NCI-H2107 treated with DMSO at 0.1 percent for 48 hours (cell line): ENCODE measurements around the gene LTBP3.
"Not testable (repeated sequence)": the region's sequence is repeated elsewhere in the genome, so short reads cannot be mapped to it uniquely, and the experiment has no call there.

Experiments
- DNase-seq: peaks from one replicate; lab custom pipeline; 2025; ENCODE audit not compliant: unreplicated experiment; lab: John Stamatoyannopoulos, UW

The LTBP3 gene

DNA sequence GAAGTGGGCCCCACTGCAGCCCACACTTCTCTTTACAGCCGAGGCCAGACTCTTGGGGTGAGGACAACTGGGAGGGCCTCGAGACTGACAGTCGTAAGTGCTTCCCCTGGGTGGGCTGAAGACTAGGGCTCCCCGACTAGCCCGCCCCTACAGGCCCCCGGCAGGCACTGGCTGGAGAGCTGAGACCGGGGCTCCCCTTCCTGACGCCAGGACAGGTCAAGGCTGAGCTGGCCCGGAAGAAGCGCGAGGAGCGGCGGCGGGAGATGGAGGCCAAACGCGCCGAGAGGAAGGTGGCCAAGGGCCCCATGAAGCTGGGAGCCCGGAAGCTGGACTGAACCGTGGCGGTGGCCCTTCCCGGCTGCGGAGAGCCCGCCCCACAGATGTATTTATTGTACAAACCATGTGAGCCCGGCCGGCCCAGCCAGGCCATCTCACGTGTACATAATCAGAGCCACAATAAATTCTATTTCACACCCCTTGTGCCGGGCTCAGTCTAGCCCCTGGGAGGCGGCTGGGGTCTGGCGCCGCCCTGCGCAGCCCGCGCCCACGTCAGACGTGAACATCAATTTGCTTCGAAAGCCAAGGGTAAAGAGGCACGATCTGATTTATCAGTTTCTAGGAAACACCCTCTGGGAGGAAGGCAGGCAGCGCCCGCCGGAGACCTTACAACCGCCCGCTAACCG, 19.8 kb downstream of the LTBP3 start:
- DNase-seq: no peak

DNA sequence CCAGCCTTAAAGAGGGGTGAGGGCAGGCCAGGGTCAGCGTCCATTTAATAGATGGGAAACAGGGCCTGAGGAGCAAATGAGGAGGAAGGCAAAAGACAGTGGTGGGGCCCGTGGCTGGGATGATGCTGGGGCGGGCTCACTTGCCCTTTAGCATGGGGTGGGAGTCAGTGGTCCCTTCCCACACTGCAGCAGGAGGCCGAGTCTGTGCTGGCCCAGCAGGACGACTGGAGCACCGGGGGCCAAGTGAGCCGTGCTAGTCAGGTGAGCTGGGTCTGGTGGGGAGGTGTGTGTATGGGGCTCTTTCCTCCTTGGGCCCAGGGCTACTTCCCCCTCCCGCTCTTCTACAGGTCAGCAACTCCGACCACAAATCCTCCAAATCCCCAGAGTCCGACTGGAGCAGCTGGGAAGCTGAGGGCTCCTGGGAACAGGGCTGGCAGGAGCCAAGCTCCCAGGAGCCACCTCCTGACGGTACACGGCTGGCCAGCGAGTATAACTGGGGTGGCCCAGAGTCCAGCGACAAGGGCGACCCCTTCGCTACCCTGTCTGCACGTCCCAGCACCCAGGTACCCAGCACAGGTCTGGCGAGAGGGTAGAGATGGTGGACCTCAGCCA, 20.4 kb downstream of the LTBP3 start:
- DNase-seq: no peak

DNA sequence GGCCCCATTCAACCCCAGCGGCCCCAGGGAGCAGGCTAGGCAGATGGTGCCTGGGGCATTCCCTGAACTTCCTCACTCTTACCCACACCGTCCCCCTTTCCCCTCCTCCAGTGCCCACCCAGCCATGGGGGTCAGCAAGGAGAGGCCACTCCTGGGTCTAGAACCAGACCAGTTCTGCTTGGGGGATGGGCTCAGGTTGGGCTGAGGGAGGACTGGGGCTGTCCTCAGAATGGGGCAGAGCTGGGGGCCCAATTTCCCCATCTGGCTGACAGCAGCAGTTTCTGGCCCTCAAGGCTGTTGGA, 20.9 kb downstream of the LTBP3 start:
- no peak for DNase-seq

DNA sequence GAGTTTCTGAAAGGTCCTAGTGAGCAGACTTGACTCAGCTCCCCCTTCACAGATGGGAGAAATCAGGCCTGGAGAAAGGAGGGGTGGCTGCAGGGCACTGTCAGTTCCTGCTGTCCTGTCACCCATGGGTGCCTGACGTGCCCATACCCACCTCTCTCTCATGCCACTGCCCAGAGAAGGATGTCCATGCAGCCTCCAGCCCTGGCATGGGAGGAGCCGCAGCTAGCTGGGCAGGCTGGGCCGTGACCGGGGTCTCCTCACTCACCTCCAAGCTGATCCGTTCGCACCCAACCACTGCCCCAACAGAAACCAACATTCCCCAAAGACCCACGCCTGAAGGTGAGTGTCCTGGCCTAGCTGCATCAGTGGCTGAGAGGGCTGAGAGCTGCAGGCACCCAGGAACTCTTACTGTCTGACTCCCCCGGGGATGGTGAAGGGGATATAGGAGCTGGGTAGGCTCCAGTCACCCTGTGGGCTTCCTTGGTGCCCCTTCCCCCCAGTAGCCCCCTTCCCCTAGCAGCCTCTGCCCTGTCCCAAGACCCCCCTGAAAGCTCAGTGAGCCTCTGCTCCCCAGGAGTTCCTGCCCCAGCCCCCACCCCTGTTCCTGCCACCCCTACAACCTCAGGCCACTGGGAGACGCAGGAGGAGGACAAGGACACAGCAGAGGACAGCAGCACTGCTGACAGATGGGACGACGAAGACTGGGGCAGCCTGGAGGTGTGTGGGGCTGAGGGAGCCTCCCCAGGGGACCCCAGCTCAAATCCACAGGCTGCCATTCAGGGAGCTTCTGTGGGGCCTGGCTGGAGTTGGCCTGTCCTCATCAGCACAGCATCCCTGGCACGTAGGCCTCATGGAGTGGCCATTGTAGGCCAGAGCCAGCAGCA, 21.5 kb downstream of the LTBP3 start:
- DNase-seq: no peak

DNA sequence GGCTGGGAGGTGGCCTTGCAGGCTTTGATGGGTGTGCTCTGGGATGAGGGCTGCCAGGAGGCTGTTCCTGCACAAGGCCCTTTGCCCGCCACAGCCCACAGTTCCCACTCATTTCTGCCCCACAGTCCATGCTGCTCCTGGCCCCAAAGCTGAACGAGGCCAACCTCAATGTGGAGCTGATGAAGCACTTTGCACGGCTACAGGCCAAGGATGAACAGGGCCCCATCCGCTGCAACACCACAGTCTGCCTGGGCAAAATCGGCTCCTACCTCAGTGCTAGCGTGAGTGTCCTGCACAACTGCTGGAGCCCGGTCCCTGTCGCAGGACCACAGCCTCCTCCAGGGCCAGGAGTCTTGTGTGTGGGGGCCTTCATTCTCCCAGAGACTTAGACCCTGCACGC, 23.1 kb downstream of the LTBP3 start:
- no peak for DNase-seq

GRCh38 chr11:65532388-65533064, 25.6 kb downstream of the LTBP3 start:
- no peak for DNase-seq

GRCh38 chr11:65530157-65530496, 28.0 kb downstream of the LTBP3 start:
- no peak for DNase-seq

- DNase-seq: no peak
Observed at GRCh38 chr11:65529475-65530156, 28.5 kb downstream of the LTBP3 start.

DNA sequence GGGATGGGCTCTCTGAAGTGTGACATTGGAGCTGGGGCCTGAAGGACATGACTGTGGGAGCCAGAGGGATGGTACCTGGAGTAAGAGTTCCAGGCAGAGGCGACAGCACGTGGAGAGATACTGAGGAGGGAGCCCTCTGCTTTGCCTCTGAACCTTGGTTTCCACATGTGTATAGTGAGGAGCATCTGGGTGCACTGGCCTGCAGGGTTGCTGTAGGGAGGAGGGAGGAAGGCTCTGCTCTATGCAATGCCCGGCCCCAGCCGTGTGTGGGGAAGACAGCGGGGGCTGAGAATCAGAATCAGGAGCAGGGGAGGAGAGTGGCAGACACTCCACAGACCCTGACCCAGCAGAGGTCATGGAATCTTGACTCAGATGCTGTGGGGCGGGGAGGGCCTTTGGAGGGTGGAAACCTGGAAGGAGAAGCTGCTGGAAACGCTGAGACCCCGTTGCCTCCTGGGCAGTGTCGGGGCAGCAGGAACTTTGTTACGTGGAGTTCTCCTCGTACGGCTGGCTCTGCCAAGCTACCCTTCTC, 29.3 kb downstream of the LTBP3 start:
- no peak for DNase-seq

DNA sequence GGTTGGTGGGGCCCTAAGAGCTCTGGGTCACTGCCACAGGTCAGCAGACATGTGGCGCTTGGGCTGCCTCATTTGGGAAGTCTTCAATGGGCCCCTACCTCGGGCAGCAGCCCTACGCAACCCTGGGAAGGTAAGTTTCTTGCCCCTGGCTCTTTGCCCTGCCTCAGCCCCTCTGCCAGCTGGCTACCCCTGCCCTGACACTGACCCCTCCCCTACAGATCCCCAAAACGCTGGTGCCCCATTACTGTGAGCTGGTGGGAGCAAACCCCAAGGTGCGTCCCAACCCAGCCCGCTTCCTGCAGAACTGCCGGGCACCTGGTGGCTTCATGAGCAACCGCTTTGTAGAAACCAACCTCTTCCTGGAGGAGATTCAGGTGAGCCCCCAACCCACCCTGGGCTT, 31.4 kb downstream of the LTBP3 start:
- DNase-seq: no peak

DNA sequence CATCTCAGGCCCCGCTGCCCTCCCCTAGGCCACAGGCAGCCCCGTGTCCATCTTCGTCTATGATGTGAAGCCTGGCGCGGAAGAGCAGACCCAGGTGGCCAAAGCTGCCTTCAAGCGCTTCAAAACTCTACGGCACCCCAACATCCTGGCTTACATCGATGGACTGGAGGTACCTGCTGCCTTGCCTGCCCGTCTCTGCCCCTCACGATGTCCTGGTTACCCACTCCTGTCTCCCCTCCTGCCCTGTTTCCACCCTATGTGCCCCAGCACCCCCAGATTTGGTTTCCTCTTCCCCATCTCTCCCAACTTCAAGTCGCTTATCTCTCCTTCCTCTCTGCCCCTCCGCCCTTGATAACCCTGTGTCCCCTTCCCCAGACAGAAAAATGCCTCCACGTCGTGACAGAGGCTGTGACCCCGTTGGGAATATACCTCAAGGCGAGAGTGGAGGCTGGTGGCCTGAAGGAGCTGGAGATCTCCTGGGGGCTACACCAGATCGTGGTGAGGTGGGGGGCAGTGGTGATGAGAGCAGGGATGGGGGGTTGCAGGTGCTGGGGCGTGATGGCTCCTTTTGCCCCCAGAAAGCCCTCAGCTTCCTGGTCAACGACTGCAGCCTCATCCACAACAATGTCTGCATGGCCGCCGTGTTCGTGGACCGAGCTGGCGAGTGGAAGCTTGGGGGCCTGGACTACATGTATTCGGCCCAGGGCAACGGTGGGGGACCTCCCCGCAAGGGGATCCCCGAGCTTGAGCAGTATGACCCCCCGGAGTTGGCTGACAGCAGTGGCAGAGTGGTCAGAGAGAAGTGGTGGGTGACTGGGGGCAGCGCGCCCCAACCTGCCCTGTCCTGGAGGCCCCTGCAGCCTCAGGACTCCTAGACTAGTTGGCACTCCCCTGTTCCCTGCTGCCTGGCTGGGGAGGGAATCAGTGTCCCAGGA, 32.3 kb downstream of the LTBP3 start:
- no peak for DNase-seq

GRCh38 chr11:65524741-65525545, 33.2 kb downstream of the LTBP3 start, which contains the start of gene SCYL1:
SCYL1 (plus strand) TSS chr11:65525083; CDS start chr11:65525154, 71 bp downstream.
- peak; percentile 68 for DNase-seq

DNA sequence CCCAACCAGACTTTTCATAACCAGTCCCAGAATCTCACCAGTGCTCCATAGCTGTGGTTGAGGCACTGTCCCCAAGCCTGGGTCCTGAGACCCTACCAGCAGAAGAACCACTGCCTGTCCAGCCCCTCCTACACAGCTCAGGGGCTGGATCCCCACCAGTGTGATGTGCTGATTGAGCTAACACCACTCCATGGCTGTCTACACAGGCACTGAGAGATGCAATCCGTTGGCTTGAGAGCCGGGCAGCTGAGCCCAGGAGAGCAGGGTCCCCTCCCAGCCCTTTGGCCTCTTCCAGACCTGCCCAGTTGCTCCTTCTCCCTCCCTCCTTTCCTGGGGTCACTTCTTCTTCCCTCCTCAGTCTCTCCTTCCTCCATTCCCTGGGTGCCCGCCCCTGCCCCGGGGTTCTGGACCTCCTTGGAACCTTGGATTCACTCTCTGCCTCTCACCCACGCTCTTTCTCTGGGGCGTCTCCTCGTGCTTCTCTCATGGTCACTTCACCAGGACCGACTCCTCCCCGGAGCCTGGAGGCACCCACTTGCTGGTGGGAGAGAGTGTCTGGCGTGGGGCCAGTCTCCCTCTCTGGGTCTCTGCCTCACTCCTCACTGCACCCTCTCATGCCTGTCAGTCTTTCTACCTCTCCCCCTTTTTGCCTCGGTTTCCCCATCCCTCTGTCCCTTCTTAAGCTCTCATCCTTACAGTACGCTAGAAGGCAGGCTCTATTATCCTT, 34.0 kb downstream of the LTBP3 start:
- DNase-seq: no peak

DNA sequence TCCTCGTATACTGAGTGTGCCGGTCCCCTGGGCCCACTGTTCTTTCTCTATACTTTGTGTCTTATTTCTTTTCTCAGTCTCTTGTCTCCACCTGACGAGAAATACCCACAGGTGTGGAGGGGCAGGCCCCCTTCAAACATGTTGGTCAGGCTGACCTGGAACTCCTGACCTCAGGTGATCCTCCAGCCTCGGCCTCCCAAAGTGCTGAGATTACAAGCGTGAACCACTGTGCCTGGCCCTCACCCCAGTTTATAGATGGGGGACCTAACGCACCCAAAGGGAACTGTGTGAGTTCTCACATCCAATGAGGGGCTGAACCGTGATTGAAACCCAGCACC, 34.6 kb downstream of the LTBP3 start:
- DNase-seq: not testable (repeated sequence)

DNA sequence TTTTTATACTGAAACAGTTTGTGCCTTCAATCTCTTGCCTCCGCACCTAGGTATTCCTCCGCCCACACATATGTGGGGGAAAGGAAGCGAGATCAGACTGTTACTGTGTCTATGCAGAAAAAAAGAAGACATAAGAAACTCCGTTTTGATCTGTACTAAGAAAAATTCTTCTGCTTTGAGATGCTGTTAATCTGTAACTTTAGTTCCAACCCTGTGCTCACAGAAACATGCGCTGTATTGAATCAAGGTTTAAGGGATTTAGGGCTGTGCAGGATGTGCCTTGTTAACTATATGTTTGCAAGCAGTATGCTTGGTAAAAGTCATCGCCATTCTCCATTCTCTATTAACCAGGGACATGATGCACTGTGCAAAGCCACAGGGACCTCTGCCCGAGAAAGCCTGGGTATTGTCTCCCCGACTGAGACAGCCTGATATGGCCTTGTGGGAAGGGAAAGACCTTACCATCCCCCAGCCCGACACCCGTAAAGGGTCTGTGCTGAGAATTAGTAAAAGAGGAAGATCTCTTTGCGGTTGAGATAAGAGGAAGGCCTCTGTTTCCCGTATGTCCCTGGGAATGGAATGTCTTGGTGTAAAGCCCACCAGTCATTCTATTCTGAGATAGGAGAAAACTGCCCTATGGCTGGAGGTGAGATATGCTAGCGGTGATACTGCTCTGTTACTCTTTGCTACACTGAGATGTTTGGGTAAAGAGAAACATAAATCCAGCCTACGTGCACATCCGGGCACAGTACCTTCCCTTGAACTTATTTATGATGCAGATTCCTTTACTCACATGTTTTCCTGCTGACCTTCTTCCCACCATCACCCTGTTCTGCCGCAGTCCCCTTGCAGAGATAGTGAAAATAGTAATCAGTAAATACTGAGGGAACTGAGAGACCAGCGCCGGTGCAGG, 35.2 kb downstream of the LTBP3 start:
- not testable (repeated sequence) for DNase-seq

GRCh38 chr11:65521777-65522521, 36.2 kb downstream of the LTBP3 start:
- DNase-seq: not testable (repeated sequence)
